Stomach (tissue), 9 donors: ENCODE data around the gene NTM. TPM values are rescaled to one million over a fixed set of nuclear protein-coding genes. Genes with fewer than 3 reads are reported as not detected.

ENCODE experiments used
- DNase-seq, 2 donors: peaks; one replicate each; pipeline versions ENCODE4 v3.0.0 to v3.0.0-alpha.2; 2013 to 2019
- H3K27ac ChIP-seq, 5 donors: fragments of 200-600 bp in 4 of 5; sonication (generic) in 4 of 5; one replicate each; pipeline ENCODE4 v1.5.1; 2013 to 2019; ENCODE audit warnings: mild to moderate bottlenecking in 1 of 5, moderate library complexity in 1 of 5
- H3K27me3 ChIP-seq, 3 donors: fragments of 200-600 bp; sonication (generic); one replicate each; pipeline ENCODE4 v1.5.1; 2017 to 2019; ENCODE audit warnings: mixed run types in 1 of 3
- H3K36me3 ChIP-seq, 4 donors: fragments of 200-600 bp; sonication (generic); 1 replicate in 3 of 4; 2 replicates in 1 of 4; pipeline ENCODE4 v1.5.1; 2016 to 2019
- H3K4me1 ChIP-seq, 4 donors: fragments of 200-600 bp; sonication (generic); one replicate each; pipeline ENCODE4 v1.5.1; 2016 to 2019
- H3K4me3 ChIP-seq, 4 donors: fragments of 200-600 bp; sonication (generic) in 3 of 4; one replicate each; pipeline ENCODE4 v1.5.1; 2016 to 2019; ENCODE audit warnings: mild to moderate bottlenecking in 1 of 4
- H3K9me3 ChIP-seq, 4 donors: fragments of 200-600 bp; sonication (generic); one replicate each; pipeline ENCODE4 v1.5.1; 2016 to 2019
- CTCF ChIP-seq, 7 experiments: fragments of 450-650 bp in 4 of 7; fragments of 200-600 bp in 3 of 7; sonication (generic) in 3 of 7; IDR thresholded peaks; one replicate each; pipeline ENCODE4 v1.5.1; 2016 to 2019; ENCODE audit warnings: antibody characterized with exemption in 7 of 7, control low read depth in 2 of 7, mild to moderate bottlenecking in 1 of 7
- EP300 ChIP-seq: sonication (generic); formaldehyde crosslinking; IDR thresholded peaks from one replicate; pipeline ENCODE4 v1.6.1; 2017; ENCODE audit warnings: antibody characterized with exemption
- POLR2A ChIP-seq, 4 donors: fragments of 450-650 bp; IDR thresholded peaks; one replicate each; pipeline ENCODE4 v1.6.1; 2016; ENCODE audit warnings: antibody characterized with exemption in 4 of 4, control low read depth in 2 of 4, mild to moderate bottlenecking in 1 of 4, moderate library complexity in 1 of 4
- POLR2AphosphoS5 ChIP-seq, 3 donors: sonication (generic); formaldehyde crosslinking; IDR thresholded peaks; one replicate each; pipeline ENCODE4 v1.6.1; 2016; ENCODE audit warnings: antibody characterized with exemption in 3 of 3
- WGBS, 5 donors: extraction: QIAGEN DNeasy Blood & Tissue Kit in 3 of 5; methylation state at CpG; one replicate each; pipeline versions ENCODE4 v1.1.5 to v1.1.7; 2013 to 2018; 5-methylcytosine and 5-hydroxymethylcytosine counted together
- intact Hi-C: fragments of 100-400 bp; cut with DNase I; formaldehyde crosslinking; loops from one replicate; pipeline ENCODE4 v1.15.1; 2023; ENCODE audit warnings: low total_unique reads
- polyA plus RNA-seq, 3 donors: library from polyadenylated mRNA; stranded (reverse); fragments of 200-250 nt; gene quantifications; one replicate each; pipeline ENCODE4 v1.2.3, GENCODE V29; 2013
- total RNA-seq, 5 donors: library from RNA; depleted of rRNA; stranded (reverse); fragments of >200 nt; gene quantifications; one replicate each; pipeline versions ENCODE4 v1.1.0 to v1.2.3, GENCODE V29; 2014 to 2016
- donor health status: healthy with polysubstance abuse.
- donor health status: Bipolar disorder and iron deficiency.
- donor health status: healthy.

The NTM gene
- total and polyA plus RNA-seq, 8 donors, result 0.50 to 8.4 (median 1.3) TPM; not detected in 3

- no peak overlapping the region for H3K4me3 ChIP-seq
- no peak for DNase-seq
- no peaks in the 10 kb centered on the region for H3K9me3 ChIP-seq
- 77 to 84% (median 81%) methylated on average over 10 to 13 of the region's 13 CpGs for WGBS, 5 donors
- H3K27me3 ChIP-seq, result peaks cover 0 to 59% (median 33%) of the 10 kb centered on the region in 3 donors
- H3K36me3 ChIP-seq, result no peaks in the 10 kb centered on the region
- peaks cover 0 to 19% (median 13%) of the 10 kb centered on the region in 4 donors for H3K4me1 ChIP-seq
- H3K27ac ChIP-seq, result no peak overlapping the region
- TF ChIP-seq CTCF (IDR thresholded peaks at IDR 0.05) (no peak), POLR2AphosphoS5 (IDR thresholded peaks at IDR 0.05) (no peak), EP300 (no peak), POLR2A (IDR thresholded peaks at IDR 0.05) (no peak)
- intact Hi-C loops, result no loop called here
These were observed 3.3 kb downstream of the NTM start for GRCh38 chr11:131373756-131374155.

DNA sequence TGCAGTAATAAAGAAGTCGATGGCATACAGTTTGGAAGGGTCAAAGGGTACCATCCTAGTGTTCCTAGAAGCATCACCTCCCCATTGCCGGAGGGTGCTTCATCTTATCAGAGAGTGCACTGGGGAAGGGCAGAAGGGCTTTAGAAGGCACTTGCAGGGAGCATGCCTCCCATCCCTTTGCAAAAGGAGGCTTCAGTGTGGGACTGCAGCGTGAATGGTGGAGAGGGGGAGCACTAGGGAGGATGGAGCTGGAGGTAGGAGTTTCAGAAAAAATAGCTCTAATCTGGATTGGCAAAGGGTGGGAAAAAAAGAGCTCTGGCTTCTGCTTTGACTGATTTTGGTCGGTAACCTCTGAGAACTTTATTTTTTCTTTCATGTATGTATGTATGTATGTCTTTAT, 5.0 kb downstream of the NTM start:
- H3K9me3 ChIP-seq, result no peaks in the 10 kb centered on the region
- no peak for DNase-seq
- H3K36me3 ChIP-seq, result no peaks in the 10 kb centered on the region
- H3K4me1 ChIP-seq, result peaks cover 0 to 15% (median 10%) of the 10 kb centered on the region in 4 donors
- WGBS, 5 donors, result 42 to 52% (median 49%) methylated on average over 4 of the region's 4 CpGs
- intact Hi-C loops, result no loop called here
- H3K27ac ChIP-seq, result no peak overlapping the region
- H3K4me3 ChIP-seq, result no peak overlapping the region
- TF ChIP-seq CTCF (IDR thresholded peaks at IDR 0.05) (no peak), POLR2A (IDR thresholded peaks at IDR 0.05) (no peak), POLR2AphosphoS5 (IDR thresholded peaks at IDR 0.05) (no peak), EP300 (no peak)
- H3K27me3 ChIP-seq, result peaks cover 0 to 55% (median 33%) of the 10 kb centered on the region in 3 donors

- no peak overlapping the region for H3K27ac ChIP-seq
- intact Hi-C loops, result no loop called here
- TF ChIP-seq EP300, result no peak
- TF ChIP-seq CTCF (IDR thresholded peaks at IDR 0.05), result no peak
- no peak for TF ChIP-seq POLR2A (IDR thresholded peaks at IDR 0.05)
- no peak for TF ChIP-seq POLR2AphosphoS5 (IDR thresholded peaks at IDR 0.05)
- WGBS, 5 donors, result 52 to 66% (median 64%) methylated on average over 3 of the region's 3 CpGs
- no peak overlapping the region for H3K4me3 ChIP-seq
- H3K4me1 ChIP-seq, result peaks cover 0 to 10% (median 5%) of the 10 kb centered on the region in 4 donors
- DNase-seq, result no peak
- no peaks in the 10 kb centered on the region for H3K36me3 ChIP-seq
- peaks cover 0 to 50% (median 33%) of the 10 kb centered on the region in 3 donors for H3K27me3 ChIP-seq
- H3K9me3 ChIP-seq, result no peaks in the 10 kb centered on the region
These were observed 5.5 kb downstream of the NTM start for GRCh38 chr11:131375915-131376314.

- TF ChIP-seq EP300 (no peak), POLR2A (IDR thresholded peaks at IDR 0.05) (no peak), POLR2AphosphoS5 (IDR thresholded peaks at IDR 0.05) (no peak), CTCF (IDR thresholded peaks at IDR 0.05) (no peak)
- Histone ChIP-seq H3K27ac (no peak overlapping the region), H3K9me3 (no peaks in the 10 kb centered on the region), H3K4me3 (no peak overlapping the region), H3K27me3 (peaks cover 0 to 20% (median 5%) of the 10 kb centered on the region in 3 donors), H3K4me1 (no peaks in the 10 kb centered on the region), H3K36me3 (no peaks in the 10 kb centered on the region)
- WGBS, 5 donors, result 52 to 76% (median 57%) methylated on average over 1 of the region's 1 CpG
- intact Hi-C loops, result no loop called here
- no peak for DNase-seq
These were observed 8.5 kb downstream of the NTM start for GRCh38 chr11:131378931-131379330.
